Breast epithelium (tissue), 4 donors: ENCODE results near the gene AGRN. TPM values are rescaled to one million over a fixed set of nuclear protein-coding genes. Genes with fewer than 3 reads are reported as not detected.

Experiments used
- DNase-seq, 2 donors: peaks; one replicate each; pipeline ENCODE4 v3.0.0-alpha.2; 2019; ENCODE audit warnings: low spot score in 2 of 2
- H3K27ac ChIP-seq, 2 donors: fragments of 200-600 bp; sonication (generic) in 1 of 2; one replicate each; pipeline ENCODE4 v1.5.1; 2016 to 2019; ENCODE audit warnings: mild to moderate bottlenecking in 1 of 2
- H3K27me3 ChIP-seq, 2 donors: fragments of 200-600 bp; sonication (generic) in 1 of 2; one replicate each; pipeline versions ENCODE4 v1.5.1 to v1.6.0; 2017 to 2019; ENCODE audit warnings: control low read depth in 1 of 2, mild to moderate bottlenecking in 1 of 2
- H3K36me3 ChIP-seq: fragments of 200-600 bp; one replicate; pipeline ENCODE4 v1.5.1; 2019
- H3K4me1 ChIP-seq, 2 donors: fragments of 200-600 bp; sonication (generic); one replicate each; pipeline ENCODE4 v1.5.1; 2016 to 2019; ENCODE audit warnings: control low read depth in 1 of 2
- H3K4me3 ChIP-seq, 3 donors: fragments of 200-600 bp; sonication (generic); 1 replicate in 2 of 3; 2 replicates in 1 of 3; pipeline ENCODE4 v1.5.1; 2016 to 2019; ENCODE audit warnings: mild to moderate bottlenecking in 3 of 3, moderate library complexity in 2 of 3
- H3K9me3 ChIP-seq, 2 donors: fragments of 200-600 bp; sonication (generic) in 1 of 2; one replicate each; pipeline ENCODE4 v1.5.1; 2016 to 2019; ENCODE audit warnings: control low read depth in 1 of 2
- CTCF ChIP-seq, 3 donors: fragments of 450-650 bp; IDR thresholded peaks; one replicate each; pipeline ENCODE4 v1.5.1; 2016 to 2017; ENCODE audit warnings: antibody characterized with exemption in 3 of 3, mild to moderate bottlenecking in 3 of 3, moderate library complexity in 3 of 3
- POLR2A ChIP-seq: fragments of 450-650 bp; IDR thresholded peaks from one replicate; pipeline ENCODE4 v1.6.1; 2016; ENCODE audit warnings: antibody characterized with exemption, mild to moderate bottlenecking, moderate library complexity
- POLR2AphosphoS5 ChIP-seq, 3 donors: sonication (generic); formaldehyde crosslinking; IDR thresholded peaks; one replicate each; pipeline ENCODE4 v1.6.1; 2017; ENCODE audit warnings: antibody characterized with exemption in 3 of 3
- intact Hi-C: fragments of 100-400 bp; cut with DNase I; formaldehyde crosslinking; loops from one replicate; pipeline ENCODE4 v1.15.1; 2023; ENCODE audit warnings: low total_unique reads
- total RNA-seq, 3 donors: library from RNA; depleted of rRNA; stranded (reverse); fragments of >200 nt; gene quantifications; one replicate each; pipeline ENCODE4 v1.1.0, GENCODE V29; 2016

The AGRN gene
- total RNA-seq, 3 donors from 2014 or later: 9.1 to 37.0 (median 30.5) TPM

DNA sequence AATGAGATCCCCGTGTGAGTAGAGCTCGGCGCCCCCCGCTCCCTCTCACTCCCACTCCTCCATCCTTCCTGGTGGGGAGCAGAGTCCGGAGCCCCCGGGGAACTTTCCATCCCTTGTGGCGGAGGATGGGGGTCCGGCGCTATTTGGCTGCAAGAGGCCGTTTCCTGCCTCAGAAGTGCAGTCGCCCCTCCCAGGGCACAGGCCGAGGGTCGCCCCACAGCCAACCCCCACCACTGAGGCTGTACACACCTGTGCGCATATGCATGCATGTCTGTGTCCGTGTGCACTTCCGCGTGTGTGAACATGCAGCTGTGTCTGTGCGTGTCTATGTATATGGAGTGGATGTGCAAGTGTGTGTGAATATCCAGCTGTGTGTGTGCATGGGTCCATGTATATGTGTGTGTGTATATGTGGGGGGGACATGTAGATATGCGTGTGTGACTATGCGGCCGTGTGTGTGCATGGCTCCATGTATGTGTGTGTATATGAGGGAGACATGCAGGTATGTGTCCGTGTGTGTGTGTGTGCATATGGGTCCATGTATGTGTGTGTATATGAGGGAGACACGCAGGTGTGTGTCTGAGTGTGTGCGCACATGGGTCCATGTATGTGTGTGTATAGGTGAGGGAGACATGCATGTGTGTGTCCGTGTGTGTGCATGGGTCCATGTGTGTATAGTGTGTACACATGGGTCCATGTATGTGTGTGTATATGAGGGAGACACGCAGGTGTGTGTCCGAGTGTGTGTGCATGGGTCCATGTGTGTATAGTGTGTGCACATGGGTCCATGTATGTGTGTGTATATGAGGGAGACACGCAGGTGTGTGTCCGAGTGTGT lies 32.3 kb downstream of the AGRN start:
- intact Hi-C loops: no loop called here
- H3K4me3 ChIP-seq: no peak overlapping the region
- no peaks in the 10 kb centered on the region for H3K36me3 ChIP-seq
- DNase-seq: no peak
- H3K27ac ChIP-seq: no peak overlapping the region
- no peaks in the 10 kb centered on the region for H3K27me3 ChIP-seq
- TF ChIP-seq CTCF (IDR thresholded peaks at IDR 0.05) (no peak), POLR2A (no peak), POLR2AphosphoS5 (IDR thresholded peaks at IDR 0.05) (no peak)
- H3K4me1 ChIP-seq: no peaks in the 10 kb centered on the region
- no peaks in the 10 kb centered on the region for H3K9me3 ChIP-seq

DNA sequence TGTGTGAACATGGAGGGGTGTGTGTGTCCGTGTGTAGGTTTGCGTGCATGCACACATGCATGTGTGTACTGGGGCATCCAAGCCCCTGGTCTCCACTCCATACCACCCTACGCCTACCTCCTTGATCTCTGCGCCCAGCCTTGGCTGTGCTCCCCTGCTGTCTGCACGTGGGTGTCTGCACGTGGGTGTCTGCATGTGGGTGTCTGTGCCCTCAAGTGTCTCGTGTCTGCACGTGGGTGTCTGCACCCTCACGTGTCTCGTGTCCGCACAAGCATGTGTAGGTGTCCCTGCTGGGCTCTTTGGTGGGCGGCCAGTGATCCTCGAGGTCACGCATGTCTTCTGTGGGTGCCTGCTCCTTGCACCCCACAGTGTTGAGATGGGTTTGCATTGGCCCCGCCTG lies 33.1 kb downstream of the AGRN start:
- no peaks in the 10 kb centered on the region for H3K4me1 ChIP-seq
- intact Hi-C loops: no loop called here
- H3K4me3 ChIP-seq: no peak overlapping the region
- DNase-seq: no peak
- no peaks in the 10 kb centered on the region for H3K36me3 ChIP-seq
- H3K27me3 ChIP-seq: no peaks in the 10 kb centered on the region
- TF ChIP-seq POLR2A (no peak), CTCF (IDR thresholded peaks at IDR 0.05) (no peak), POLR2AphosphoS5 (IDR thresholded peaks at IDR 0.05) (no peak)
- no peaks in the 10 kb centered on the region for H3K9me3 ChIP-seq
- no peak overlapping the region for H3K27ac ChIP-seq

- no peaks in the 10 kb centered on the region for H3K36me3 ChIP-seq
- H3K27me3 ChIP-seq: peaks cover 0 to 3% of the 10 kb centered on the region in 2 donors
- no peaks in the 10 kb centered on the region for H3K4me1 ChIP-seq
- intact Hi-C loops: no loop called here
- DNase-seq: no peak
- H3K4me3 ChIP-seq: no peak overlapping the region
- H3K27ac ChIP-seq: no peak overlapping the region
- H3K9me3 ChIP-seq: no peaks in the 10 kb centered on the region
- TF ChIP-seq POLR2AphosphoS5 (IDR thresholded peaks at IDR 0.05): no peak
- no peak for TF ChIP-seq CTCF (IDR thresholded peaks at IDR 0.05)
- no peak for TF ChIP-seq POLR2A
Measured at GRCh38 chr1:1053682-1054081, 33.8 kb downstream of the AGRN start.

DNA sequence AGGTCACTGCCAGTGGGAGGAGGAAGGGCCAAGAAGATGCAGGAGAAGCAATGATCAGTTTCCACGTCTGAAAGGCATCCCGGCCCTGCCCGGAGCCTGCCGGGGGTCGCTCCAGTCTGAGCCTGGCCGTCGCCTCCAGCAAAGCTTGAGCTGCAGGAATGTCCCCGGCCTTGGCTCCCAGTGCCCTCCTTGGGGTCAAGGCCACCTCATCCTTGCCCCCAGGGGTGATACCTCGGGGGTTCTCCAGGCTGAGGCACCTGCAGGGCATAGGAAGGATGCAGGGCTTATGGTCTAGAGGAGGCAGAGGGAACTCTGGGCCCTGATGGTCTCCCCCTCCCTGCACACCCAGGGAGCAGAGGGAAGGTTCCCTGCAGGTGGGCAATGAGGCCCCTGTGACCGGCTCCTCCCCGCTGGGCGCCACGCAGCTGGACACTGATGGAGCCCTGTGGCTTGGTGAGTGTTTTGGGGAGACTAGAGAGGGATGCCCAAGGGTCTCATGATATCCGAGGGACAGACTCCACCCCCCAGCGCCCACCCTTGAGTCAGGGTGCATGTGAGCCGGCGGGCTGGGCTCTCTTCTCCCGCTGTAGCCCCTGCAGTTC lies 34.3 kb downstream of the AGRN start:
- no peaks in the 10 kb centered on the region for H3K36me3 ChIP-seq
- H3K27ac ChIP-seq: no peak overlapping the region
- no peak for DNase-seq
- no peaks in the 10 kb centered on the region for H3K9me3 ChIP-seq
- no peaks in the 10 kb centered on the region for H3K4me1 ChIP-seq
- intact Hi-C loops: no loop called here
- no peak overlapping the region for H3K4me3 ChIP-seq
- TF ChIP-seq POLR2A (no peak), POLR2AphosphoS5 (IDR thresholded peaks at IDR 0.05) (no peak), CTCF (IDR thresholded peaks at IDR 0.05) (no peak)
- H3K27me3 ChIP-seq: peaks cover 0 to 6% of the 10 kb centered on the region in 2 donors

- H3K4me3 ChIP-seq: no peak overlapping the region
- no peaks in the 10 kb centered on the region for H3K36me3 ChIP-seq
- intact Hi-C loops: no loop called here
- no peak for DNase-seq
- no peak overlapping the region for H3K27ac ChIP-seq
- TF ChIP-seq POLR2A (no peak), CTCF (IDR thresholded peaks at IDR 0.05) (no peak)
- no peaks in the 10 kb centered on the region for H3K4me1 ChIP-seq
- no peaks in the 10 kb centered on the region for H3K9me3 ChIP-seq
- H3K27me3 ChIP-seq: peaks cover 0 to 7% of the 10 kb centered on the region in 2 donors
Measured at GRCh38 chr1:1054971-1055370, 35.1 kb downstream of the AGRN start.
